Upper lobe of left lung (tissue), 4 donors: Measurements from ENCODE around the gene TMEM256.

Source experiments
- CTCF ChIP-seq, 6 experiments: fragments of 450-650 bp in 4 of 6; fragments of 200-600 bp in 2 of 6; sonication (generic) in 2 of 6; IDR thresholded peaks; one replicate each; pipeline ENCODE4 v1.5.1; 2016 to 2019; ENCODE audit warnings: antibody characterized with exemption in 6 of 6
- POLR2A ChIP-seq, 4 donors: fragments of 450-650 bp; IDR thresholded peaks; one replicate each; pipeline ENCODE4 v1.5.1; 2016 to 2017; ENCODE audit warnings: antibody characterized with exemption in 4 of 4, mild to moderate bottlenecking in 2 of 4
- POLR2AphosphoS5 ChIP-seq, 2 donors: sonication (generic); formaldehyde crosslinking; IDR thresholded peaks; one replicate each; pipeline ENCODE4 v1.5.1; 2017; ENCODE audit warnings: antibody characterized with exemption in 2 of 2

DNA sequence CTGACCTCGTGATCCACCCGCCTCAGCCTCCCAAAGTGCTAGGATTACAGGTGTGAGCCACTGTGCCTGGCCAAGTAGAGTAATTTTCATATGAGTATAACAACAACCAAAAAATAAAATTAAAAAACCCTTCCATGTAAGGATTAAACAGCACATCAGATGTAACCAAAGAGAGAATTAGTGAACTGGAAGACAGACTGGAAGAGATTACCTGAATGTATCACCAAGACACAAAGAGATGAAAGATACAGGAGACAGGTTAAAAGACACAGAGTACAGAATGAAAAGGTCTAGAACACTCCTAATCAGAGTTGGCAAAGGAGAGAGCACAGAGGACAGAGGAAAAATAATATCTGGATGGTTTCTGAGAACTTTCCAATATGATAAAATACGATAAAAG is 24.8 kb downstream of the TMEM256 start:
- TF ChIP-seq POLR2A (IDR thresholded peaks at IDR 0.05) (no peak), CTCF (IDR thresholded peaks at IDR 0.05) (no peak), POLR2AphosphoS5 (IDR thresholded peaks at IDR 0.05) (no peak)
